T-helper 1 cell treated with Interleukin-12 subunit alpha and Interleukin-12 subunit beta and Interleukin-4 antibody, amounts not matched to agents 30 ng/mL and 1 ng/mL, for 36 hours (primary cell): ENCODE data around the gene ARHGAP15. TPM values are rescaled to one million over a fixed set of nuclear protein-coding genes. Genes with fewer than 3 reads are reported as not detected.

Experiments used
- intact Hi-C: fragments of 100-400 bp; cut with micrococcal nuclease; formaldehyde crosslinking; loops from one replicate; pipeline ENCODE4 v1.15.1; 2024
- total RNA-seq: library from RNA; stranded (reverse); gene quantifications from 2 replicates; pipeline ENCODE4 v1.2.3, GENCODE V29; 2022

Gene ARHGAP15
- total RNA-seq, 1 donor from 2014 or later: 178 TPM

GRCh38 chr2:143475041-143475776, 346.0 kb downstream of the ARHGAP15 start:
- intact Hi-C loops: no loop called here

GRCh38 chr2:143476336-143477087, 347.3 kb downstream of the ARHGAP15 start:
- intact Hi-C loops: no loop called here

GRCh38 chr2:143477714-143478443, 348.7 kb downstream of the ARHGAP15 start:
- intact Hi-C loops: no loop called here

GRCh38 chr2:143480086-143480485, 350.9 kb downstream of the ARHGAP15 start:
- intact Hi-C loops: no loop called here

GRCh38 chr2:143480601-143481236, 351.5 kb downstream of the ARHGAP15 start:
- intact Hi-C loops: no loop called here

- intact Hi-C loops: no loop called here
Measured at GRCh38 chr2:143481237-143481623, 352.0 kb downstream of the ARHGAP15 start.

GRCh38 chr2:143481733-143482132, 352.5 kb downstream of the ARHGAP15 start:
- intact Hi-C loops: no loop called here

- intact Hi-C loops: no loop called here
Measured at GRCh38 chr2:143482316-143482715, 353.1 kb downstream of the ARHGAP15 start.

- intact Hi-C loops: no loop called here
Measured at GRCh38 chr2:143482771-143483170, 353.6 kb downstream of the ARHGAP15 start.

- intact Hi-C loops: no loop called here
Measured at GRCh38 chr2:143486976-143487375, 357.8 kb downstream of the ARHGAP15 start.

- intact Hi-C loops: no loop called here
Measured at GRCh38 chr2:143489145-143489544, 359.9 kb downstream of the ARHGAP15 start.

- intact Hi-C loops: no loop called here
Measured at GRCh38 chr2:143491131-143491530, 361.9 kb downstream of the ARHGAP15 start.

- intact Hi-C loops: no loop called here
Measured at GRCh38 chr2:143493339-143493738, 364.1 kb downstream of the ARHGAP15 start.

- intact Hi-C loops: no loop called here
Measured at GRCh38 chr2:143497726-143498125, 368.5 kb downstream of the ARHGAP15 start.

- intact Hi-C loops: no loop called here
Measured at GRCh38 chr2:143498496-143498895, 369.3 kb downstream of the ARHGAP15 start.

- intact Hi-C loops: no loop called here
Measured at GRCh38 chr2:143499061-143499460, 369.8 kb downstream of the ARHGAP15 start.

GRCh38 chr2:143501106-143501676, 372.0 kb downstream of the ARHGAP15 start:
- intact Hi-C loops: no loop called here

- intact Hi-C loops: no loop called here
Measured at GRCh38 chr2:143503280-143503679, 374.1 kb downstream of the ARHGAP15 start.

- intact Hi-C loops: no loop called here
Measured at GRCh38 chr2:143504397-143504796, 375.2 kb downstream of the ARHGAP15 start.

GRCh38 chr2:143505542-143505941, 376.3 kb downstream of the ARHGAP15 start:
- intact Hi-C loops: no loop called here

- intact Hi-C loops: no loop called here
Measured at GRCh38 chr2:143513081-143513480, 383.9 kb downstream of the ARHGAP15 start.
